ENCODE data around the gene NRG3. TPM values are rescaled to one million over a fixed set of nuclear protein-coding genes. Genes with fewer than 3 reads are reported as not detected.

Gene NRG3
- total and polyA plus RNA-seq, 5 donors from 2014 or later = not detected

DNA sequence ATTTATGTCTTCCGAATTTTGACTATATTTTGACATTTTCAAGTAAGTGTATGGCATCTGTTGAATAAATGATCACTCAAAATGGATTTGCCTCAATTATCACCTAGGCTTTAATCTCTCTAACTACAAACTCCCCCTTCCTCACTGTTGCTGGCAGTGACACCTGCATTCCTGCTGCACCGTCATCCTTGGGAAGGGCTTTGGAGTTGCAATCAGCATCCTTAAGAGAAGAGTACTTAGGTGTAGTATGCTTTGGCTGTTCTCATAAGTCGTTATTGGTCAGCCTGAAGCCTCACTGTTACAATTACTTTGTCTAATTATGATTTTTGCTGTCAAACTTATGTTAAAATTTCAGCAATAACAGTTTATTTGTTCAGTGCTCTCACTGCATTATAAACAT, 415.0 kb downstream of the NRG3 start:
- Mint-ChIP-seq H3K4me3 (no peak overlapping the region), H3K27me3 (no peaks in the 10 kb centered on the region), H3K9me3 (peaks cover 0 to 8% (median 4%) of the 10 kb centered on the region in 7 donors), H3K36me3 (no peaks in the 10 kb centered on the region), H3K4me1 (no peaks in the 10 kb centered on the region), H3K27ac (no peak overlapping the region)
- no peak overlapping the region for H3K27ac ChIP-seq (ENCODE audit: insufficient read depth, low read length, poor library complexity, severe bottlenecking)
- no peak overlapping the region for H3K4me3 ChIP-seq (ENCODE audit: low read depth, low read length)
- ATAC-seq (ENCODE audit: low read depth in 2 of 2) (no peak), DNase-seq (no peak)
- no peaks in the 10 kb centered on the region for H3K9me3 ChIP-seq (ENCODE audit: control insufficient read depth in 2 of 2, low read length in 2 of 2)
- H3K36me3 ChIP-seq (ENCODE audit: control insufficient read depth, insufficient read depth, low read length) = no peaks in the 10 kb centered on the region
- no peaks in the 10 kb centered on the region for H3K27me3 ChIP-seq (ENCODE audit: control insufficient read depth, insufficient read depth, low read length)
- H3K4me1 ChIP-seq (ENCODE audit: control insufficient read depth, insufficient read depth, low read length, poor library complexity, severe bottlenecking) = no peaks in the 10 kb centered on the region

DNA sequence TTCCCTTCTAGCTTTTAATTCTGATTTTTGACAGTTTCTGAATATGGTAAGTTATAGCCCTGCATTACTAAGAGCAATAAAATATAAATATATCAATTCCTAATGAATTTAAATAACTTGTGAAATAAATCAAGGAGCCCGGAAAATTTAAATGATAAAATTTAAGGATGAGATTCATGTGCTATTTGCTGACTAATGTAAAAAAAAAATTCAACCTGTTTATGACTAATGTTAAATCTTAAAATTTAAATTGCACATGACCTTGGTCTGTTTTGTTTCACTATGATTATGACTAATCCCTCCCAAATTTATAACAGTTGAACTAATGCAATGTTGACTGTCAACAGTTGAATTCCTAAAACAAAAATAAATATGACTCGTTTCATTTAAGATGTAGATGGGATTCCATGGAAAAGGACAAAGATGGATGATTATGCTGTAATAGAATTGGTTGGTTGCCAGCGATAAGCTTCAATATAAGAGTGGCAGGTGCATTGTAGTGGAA, 419.9 kb downstream of the NRG3 start:
- DNase-seq = no peak
- Histone ChIP-seq H3K27ac (ENCODE audit: insufficient read depth, low read length, poor library complexity, severe bottlenecking) (no peak overlapping the region), H3K36me3 (ENCODE audit: control insufficient read depth, insufficient read depth, low read length) (no peaks in the 10 kb centered on the region), H3K9me3 (ENCODE audit: control insufficient read depth in 2 of 2, low read length in 2 of 2) (no peaks in the 10 kb centered on the region), H3K4me1 (ENCODE audit: control insufficient read depth, insufficient read depth, low read length, poor library complexity, severe bottlenecking) (no peaks in the 10 kb centered on the region), H3K4me3 (ENCODE audit: low read depth, low read length) (no peak overlapping the region), H3K27me3 (ENCODE audit: control insufficient read depth, insufficient read depth, low read length) (no peaks in the 10 kb centered on the region)
- Mint-ChIP-seq H3K4me1 (no peaks in the 10 kb centered on the region), H3K4me3 (no peak overlapping the region), H3K27me3 (peaks cover 4% of the 10 kb centered on the region), H3K9me3 (peaks cover 1 to 16% (median 4%) of the 10 kb centered on the region in 7 donors), H3K36me3 (no peaks in the 10 kb centered on the region), H3K27ac (no peak overlapping the region)
- no peak for ATAC-seq (ENCODE audit: low read depth in 2 of 2)

DNA sequence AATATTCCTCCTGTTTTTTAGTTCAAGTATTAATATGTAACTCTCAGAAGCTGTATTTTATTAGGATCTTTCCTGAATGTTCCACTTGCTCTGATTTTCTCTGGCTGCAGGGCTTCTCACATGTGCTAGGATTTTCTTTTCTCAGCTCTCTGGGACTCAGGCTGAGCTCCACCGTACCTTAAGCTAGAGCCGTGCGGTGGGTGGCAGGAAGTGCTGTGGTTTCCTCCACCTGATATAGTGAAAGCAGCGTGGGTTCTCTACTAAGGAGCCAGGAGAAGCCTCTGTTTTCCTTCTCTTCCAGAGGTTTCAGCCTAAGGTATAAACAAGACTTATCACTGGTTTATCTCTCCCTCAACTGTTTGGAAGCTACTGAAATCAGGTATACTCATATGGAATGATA, 433.6 kb downstream of the NRG3 start:
- Histone ChIP-seq H3K27me3 (ENCODE audit: control insufficient read depth, insufficient read depth, low read length) (no peaks in the 10 kb centered on the region), H3K27ac (ENCODE audit: insufficient read depth, low read length, poor library complexity, severe bottlenecking) (no peak overlapping the region), H3K4me3 (ENCODE audit: low read depth, low read length) (no peak overlapping the region), H3K9me3 (ENCODE audit: control insufficient read depth in 2 of 2, low read length in 2 of 2) (peaks cover 3% of the 10 kb centered on the region in 2 experiments), H3K36me3 (ENCODE audit: control insufficient read depth, insufficient read depth, low read length) (no peaks in the 10 kb centered on the region), H3K4me1 (ENCODE audit: control insufficient read depth, insufficient read depth, low read length, poor library complexity, severe bottlenecking) (no peaks in the 10 kb centered on the region)
- ATAC-seq (ENCODE audit: low read depth in 2 of 2) (no peak), DNase-seq (no peak)
- Mint-ChIP-seq H3K27me3 (no peaks in the 10 kb centered on the region), H3K36me3 (no peaks in the 10 kb centered on the region), H3K4me1 (no peaks in the 10 kb centered on the region), H3K9me3 (peaks cover 2 to 10% (median 5%) of the 10 kb centered on the region in 7 donors), H3K27ac (no peak overlapping the region), H3K4me3 (no peak overlapping the region)

GRCh38 chr10:82310839-82311238, 435.8 kb downstream of the NRG3 start:
- Histone ChIP-seq H3K36me3 (ENCODE audit: control insufficient read depth, insufficient read depth, low read length) (no peaks in the 10 kb centered on the region), H3K27me3 (ENCODE audit: control insufficient read depth, insufficient read depth, low read length) (no peaks in the 10 kb centered on the region), H3K9me3 (ENCODE audit: control insufficient read depth in 2 of 2, low read length in 2 of 2) (peaks cover 0 to 3% of the 10 kb centered on the region in 2 experiments), H3K4me1 (ENCODE audit: control insufficient read depth, insufficient read depth, low read length, poor library complexity, severe bottlenecking) (no peaks in the 10 kb centered on the region), H3K27ac (ENCODE audit: insufficient read depth, low read length, poor library complexity, severe bottlenecking) (no peak overlapping the region), H3K4me3 (ENCODE audit: low read depth, low read length) (no peak overlapping the region)
- Mint-ChIP-seq H3K4me1 (no peaks in the 10 kb centered on the region), H3K27me3 (no peaks in the 10 kb centered on the region), H3K27ac (no peak overlapping the region), H3K36me3 (no peaks in the 10 kb centered on the region), H3K9me3 (peaks cover 1 to 12% (median 6%) of the 10 kb centered on the region in 7 donors), H3K4me3 (no peak overlapping the region)
- no peak for DNase-seq
- ATAC-seq (ENCODE audit: low read depth in 2 of 2) = no peak

DNA sequence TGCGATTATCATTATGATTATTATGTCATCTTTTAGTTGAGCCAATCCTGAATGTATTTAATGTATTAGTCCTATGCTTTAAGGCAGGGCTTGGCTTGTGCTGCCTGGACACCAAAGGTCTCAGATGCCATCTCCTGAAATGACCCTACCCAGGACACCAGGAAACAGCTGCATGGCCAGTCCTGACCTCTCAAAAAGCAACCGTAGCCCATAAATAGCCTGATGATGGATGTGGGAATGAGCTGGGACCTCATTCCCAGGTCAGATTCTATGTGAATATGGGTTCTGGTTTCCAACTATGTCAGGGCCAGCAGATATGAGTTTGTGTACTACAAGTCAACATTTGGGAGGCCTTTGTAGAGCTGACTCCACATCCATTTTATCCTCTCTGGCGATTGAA, 438.4 kb downstream of the NRG3 start:
- Histone ChIP-seq H3K9me3 (ENCODE audit: control insufficient read depth in 2 of 2, low read length in 2 of 2) (no peaks in the 10 kb centered on the region), H3K4me3 (ENCODE audit: low read depth, low read length) (no peak overlapping the region), H3K27ac (ENCODE audit: insufficient read depth, low read length, poor library complexity, severe bottlenecking) (no peak overlapping the region), H3K27me3 (ENCODE audit: control insufficient read depth, insufficient read depth, low read length) (no peaks in the 10 kb centered on the region), H3K36me3 (ENCODE audit: control insufficient read depth, insufficient read depth, low read length) (no peaks in the 10 kb centered on the region), H3K4me1 (ENCODE audit: control insufficient read depth, insufficient read depth, low read length, poor library complexity, severe bottlenecking) (no peaks in the 10 kb centered on the region)
- H3K4me3 Mint-ChIP-seq = no peak overlapping the region
- peaks cover 0 to 16% (median 6%) of the 10 kb centered on the region in 7 donors for H3K9me3 Mint-ChIP-seq
- H3K27ac Mint-ChIP-seq = no peak overlapping the region
- DNase-seq (no peak), ATAC-seq (ENCODE audit: low read depth in 2 of 2) (no peak)
- H3K27me3 Mint-ChIP-seq = no peaks in the 10 kb centered on the region
- H3K36me3 Mint-ChIP-seq = no peaks in the 10 kb centered on the region
- no peaks in the 10 kb centered on the region for H3K4me1 Mint-ChIP-seq

DNA sequence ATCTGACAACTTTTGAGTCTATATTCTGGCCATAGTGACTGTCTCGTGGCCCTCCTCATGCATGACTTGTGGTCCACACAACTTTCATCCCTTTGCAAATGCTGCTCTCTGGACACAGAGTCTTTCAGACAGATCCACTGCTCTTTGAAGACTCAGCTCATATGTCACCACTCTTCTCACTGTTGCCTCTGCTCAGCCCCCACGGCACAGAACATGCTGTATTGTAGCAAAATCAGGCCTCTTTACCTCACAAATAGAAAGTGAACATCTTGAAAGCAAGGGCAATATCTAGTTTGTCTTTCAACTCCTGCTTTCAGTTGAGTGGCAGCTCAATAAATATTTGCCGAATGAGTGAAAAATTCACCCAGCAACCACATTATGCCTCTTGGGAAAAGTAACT, 443.5 kb downstream of the NRG3 start:
- Histone ChIP-seq H3K36me3 (ENCODE audit: control insufficient read depth, insufficient read depth, low read length) (no peaks in the 10 kb centered on the region), H3K4me1 (ENCODE audit: control insufficient read depth, insufficient read depth, low read length, poor library complexity, severe bottlenecking) (no peaks in the 10 kb centered on the region), H3K27me3 (ENCODE audit: control insufficient read depth, insufficient read depth, low read length) (no peaks in the 10 kb centered on the region), H3K9me3 (ENCODE audit: control insufficient read depth in 2 of 2, low read length in 2 of 2) (no peaks in the 10 kb centered on the region), H3K27ac (ENCODE audit: insufficient read depth, low read length, poor library complexity, severe bottlenecking) (no peak overlapping the region), H3K4me3 (ENCODE audit: low read depth, low read length) (no peak overlapping the region)
- DNase-seq (no peak), ATAC-seq (ENCODE audit: low read depth in 2 of 2) (no peak)
- no peaks in the 10 kb centered on the region for H3K4me1 Mint-ChIP-seq
- H3K4me3 Mint-ChIP-seq = no peak overlapping the region
- H3K27me3 Mint-ChIP-seq = no peaks in the 10 kb centered on the region
- H3K9me3 Mint-ChIP-seq = peaks cover 1 to 12% (median 6%) of the 10 kb centered on the region in 7 donors
- no peaks in the 10 kb centered on the region for H3K36me3 Mint-ChIP-seq
- no peak overlapping the region for H3K27ac Mint-ChIP-seq

DNA sequence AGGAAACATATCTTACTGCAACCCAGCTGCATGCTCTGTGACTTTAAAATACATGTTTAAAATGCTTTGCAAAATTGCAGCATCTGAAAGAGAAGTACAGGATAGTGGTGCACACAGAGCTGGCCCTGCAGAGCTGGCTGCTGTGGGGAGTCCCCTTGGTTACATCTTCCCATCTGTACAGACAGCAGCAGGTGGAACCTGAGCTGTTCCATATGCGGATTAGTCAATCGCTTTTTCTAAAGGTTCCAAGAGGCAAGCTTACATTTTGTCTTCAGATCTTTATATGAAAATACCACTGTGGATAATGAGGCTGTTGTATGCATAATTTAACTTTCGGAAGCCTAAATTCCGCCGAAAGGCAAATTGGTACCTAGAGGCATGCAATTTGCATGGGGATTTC, 444.1 kb downstream of the NRG3 start:
- Mint-ChIP-seq H3K4me3 (no peak overlapping the region), H3K27me3 (no peaks in the 10 kb centered on the region), H3K9me3 (peaks cover 1 to 8% (median 6%) of the 10 kb centered on the region in 7 donors), H3K36me3 (no peaks in the 10 kb centered on the region), H3K4me1 (no peaks in the 10 kb centered on the region), H3K27ac (no peak overlapping the region)
- ATAC-seq (ENCODE audit: low read depth in 2 of 2) (no peak), DNase-seq (no peak)
- Histone ChIP-seq H3K4me3 (ENCODE audit: low read depth, low read length) (no peak overlapping the region), H3K27ac (ENCODE audit: insufficient read depth, low read length, poor library complexity, severe bottlenecking) (no peak overlapping the region), H3K27me3 (ENCODE audit: control insufficient read depth, insufficient read depth, low read length) (no peaks in the 10 kb centered on the region), H3K4me1 (ENCODE audit: control insufficient read depth, insufficient read depth, low read length, poor library complexity, severe bottlenecking) (no peaks in the 10 kb centered on the region), H3K36me3 (ENCODE audit: control insufficient read depth, insufficient read depth, low read length) (no peaks in the 10 kb centered on the region), H3K9me3 (ENCODE audit: control insufficient read depth in 2 of 2, low read length in 2 of 2) (no peaks in the 10 kb centered on the region)

GRCh38 chr10:82319562-82319961, 444.6 kb downstream of the NRG3 start:
- H3K9me3 ChIP-seq (ENCODE audit: control insufficient read depth in 2 of 2, low read length in 2 of 2) = no peaks in the 10 kb centered on the region
- DNase-seq = no peak
- Mint-ChIP-seq H3K27ac (no peak overlapping the region), H3K4me3 (no peak overlapping the region), H3K9me3 (peaks cover 1 to 8% (median 5%) of the 10 kb centered on the region in 7 donors), H3K36me3 (no peaks in the 10 kb centered on the region), H3K4me1 (no peaks in the 10 kb centered on the region), H3K27me3 (no peaks in the 10 kb centered on the region)
- H3K4me1 ChIP-seq (ENCODE audit: control insufficient read depth, insufficient read depth, low read length, poor library complexity, severe bottlenecking) = no peaks in the 10 kb centered on the region
- no peaks in the 10 kb centered on the region for H3K36me3 ChIP-seq (ENCODE audit: control insufficient read depth, insufficient read depth, low read length)
- H3K4me3 ChIP-seq (ENCODE audit: low read depth, low read length) = no peak overlapping the region
- H3K27ac ChIP-seq (ENCODE audit: insufficient read depth, low read length, poor library complexity, severe bottlenecking) = no peak overlapping the region
- ATAC-seq (ENCODE audit: low read depth in 2 of 2) = no peak
- H3K27me3 ChIP-seq (ENCODE audit: control insufficient read depth, insufficient read depth, low read length) = no peaks in the 10 kb centered on the region
